Activated CD4-positive, alpha-beta T cell treated with anti-CD3 and anti-CD28 coated beads for 24 hours (primary cell): ENCODE results near the gene SRSF4.
A peak's percentile ranks its signal among the peaks of the same experiment; 100 is the strongest.
"Not testable (repeated sequence)": the region's sequence is repeated elsewhere in the genome, so short reads cannot be mapped to it uniquely, and the experiment has no call there.

Source experiments
- DNase-seq, 2 donors: peaks; one replicate each; pipeline ENCODE4 v3.0.0-alpha.2; 2020; ENCODE audit warnings: low read depth in 2 of 2

The SRSF4 gene

GRCh38 chr1:29124366-29125236, 57.1 kb downstream of the SRSF4 start:
- DNase-seq, result peak in 1 of 2 donors; percentile 59

- no peak for DNase-seq
These were observed 57.8 kb downstream of the SRSF4 start, which contains the start of gene TMEM200B for GRCh38 chr1:29123887-29124365. Gene TMEM200B (minus strand): TSS chr1:29123903. CDS start chr1:29121828, 2,075 bp downstream.

- no peak for DNase-seq
These were observed 58.4 kb downstream of the SRSF4 start for GRCh38 chr1:29123053-29123886.

GRCh38 chr1:29122682-29123052, 59.0 kb downstream of the SRSF4 start:
- no peak for DNase-seq

GRCh38 chr1:29121936-29122681, 59.6 kb downstream of the SRSF4 start:
- no peak for DNase-seq

GRCh38 chr1:29121516-29121935, 60.2 kb downstream of the SRSF4 start:
- no peak for DNase-seq

GRCh38 chr1:29120947-29121485, 60.7 kb downstream of the SRSF4 start:
- DNase-seq, result peak; percentile 49 to 59

- DNase-seq, result no peak
These were observed 61.3 kb downstream of the SRSF4 start for GRCh38 chr1:29120367-29120766.

- no peak for DNase-seq
These were observed 62.4 kb downstream of the SRSF4 start for GRCh38 chr1:29119121-29119929.

GRCh38 chr1:29117381-29117780, 64.3 kb downstream of the SRSF4 start:
- no peak for DNase-seq

GRCh38 chr1:29114654-29115053, 67.0 kb downstream of the SRSF4 start:
- DNase-seq, result no peak

- DNase-seq, result no peak
These were observed 68.1 kb downstream of the SRSF4 start for GRCh38 chr1:29113413-29114117.

GRCh38 chr1:29112705-29113412, 68.8 kb downstream of the SRSF4 start:
- no peak for DNase-seq

GRCh38 chr1:29108041-29108440, 73.7 kb downstream of the SRSF4 start:
- DNase-seq, result not testable (repeated sequence)

GRCh38 chr1:29105822-29106221, 75.9 kb downstream of the SRSF4 start:
- DNase-seq, result no peak

- DNase-seq, result no peak
These were observed 81.2 kb downstream of the SRSF4 start for GRCh38 chr1:29100487-29100886.

GRCh38 chr1:29099286-29099685, 82.4 kb downstream of the SRSF4 start:
- DNase-seq, result no peak
